ENCODE measurements around the gene DDX4. TPM values are rescaled to one million over a fixed set of nuclear protein-coding genes. Genes with fewer than 3 reads are reported as not detected.

Gene DDX4
- total RNA-seq, 1 experiment from 2014 or later, result not detected

DNA sequence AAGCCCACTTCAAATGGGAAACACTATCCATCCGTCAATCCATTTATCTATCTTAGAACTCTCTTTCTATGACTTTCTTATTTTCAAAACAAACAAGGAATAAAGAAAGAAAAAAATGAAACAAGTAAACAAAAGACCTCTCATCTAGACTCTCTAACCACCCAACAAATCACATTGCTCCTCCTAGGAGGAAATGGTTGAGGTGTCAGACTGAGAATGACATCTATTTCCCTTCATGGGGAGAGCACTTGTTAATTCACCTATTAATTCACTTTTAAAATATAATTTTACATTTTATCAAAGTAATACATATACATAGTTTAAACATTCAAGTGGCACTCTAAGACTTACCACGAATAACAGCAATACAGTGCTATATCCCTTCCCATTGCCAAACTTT, 110.9 kb downstream of the DDX4 start:
- POLR2A ChIA-PET (ENCODE audit: low non-redundant PET), result no interaction called here
- H3K36me3 ChIP-seq (ENCODE audit: insufficient read depth, low read length, poor library complexity, severe bottlenecking), result no peaks in the 10 kb centered on the region
- no peak overlapping the region for H3K4me3 ChIP-seq (ENCODE audit: low read depth, low read length, poor library complexity, severe bottlenecking)
- DNase-seq (ENCODE audit: low spot score), result no peak
- H3K4me1 ChIP-seq (ENCODE audit: insufficient read depth, low read length, poor library complexity, severe bottlenecking), result no peaks in the 10 kb centered on the region
- CTCF ChIA-PET, result no interaction called here
- H3K9me3 ChIP-seq (ENCODE audit: low read depth, low read length, poor library complexity, severe bottlenecking), result no peaks in the 10 kb centered on the region
- H3K27ac ChIP-seq (ENCODE audit: low read depth, low read length, poor library complexity, severe bottlenecking), result no peak overlapping the region
- H3K27me3 ChIP-seq (replicated peaks; ENCODE audit: insufficient read depth, low read depth, low read length, poor library complexity), result no peaks in the 10 kb centered on the region
- TF ChIP-seq, protein P1, sequence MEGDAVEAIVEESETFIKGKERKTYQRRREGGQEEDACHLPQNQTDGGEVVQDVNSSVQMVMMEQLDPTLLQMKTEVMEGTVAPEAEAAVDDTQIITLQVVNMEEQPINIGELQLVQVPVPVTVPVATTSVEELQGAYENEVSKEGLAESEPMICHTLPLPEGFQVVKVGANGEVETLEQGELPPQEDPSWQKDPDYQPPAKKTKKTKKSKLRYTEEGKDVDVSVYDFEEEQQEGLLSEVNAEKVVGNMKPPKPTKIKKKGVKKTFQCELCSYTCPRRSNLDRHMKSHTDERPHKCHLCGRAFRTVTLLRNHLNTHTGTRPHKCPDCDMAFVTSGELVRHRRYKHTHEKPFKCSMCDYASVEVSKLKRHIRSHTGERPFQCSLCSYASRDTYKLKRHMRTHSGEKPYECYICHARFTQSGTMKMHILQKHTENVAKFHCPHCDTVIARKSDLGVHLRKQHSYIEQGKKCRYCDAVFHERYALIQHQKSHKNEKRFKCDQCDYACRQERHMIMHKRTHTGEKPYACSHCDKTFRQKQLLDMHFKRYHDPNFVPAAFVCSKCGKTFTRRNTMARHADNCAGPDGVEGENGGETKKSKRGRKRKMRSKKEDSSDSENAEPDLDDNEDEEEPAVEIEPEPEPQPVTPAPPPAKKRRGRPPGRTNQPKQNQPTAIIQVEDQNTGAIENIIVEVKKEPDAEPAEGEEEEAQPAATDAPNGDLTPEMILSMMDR (conservative IDR thresholded peaks at IDR 0.05; ENCODE audit: low read depth, low read length), result no peak
- no peak for TF ChIP-seq EZH2 (IDR thresholded peaks at IDR 0.05; ENCODE audit: borderline replicate concordance, low read depth, low read length, poor library complexity, severe bottlenecking)
- intact Hi-C loops (cut with micrococcal nuclease; ENCODE audit: unreplicated experiment), result no loop called here
- no TSS peak for BruUV-seq (replicated peaks)

DNA sequence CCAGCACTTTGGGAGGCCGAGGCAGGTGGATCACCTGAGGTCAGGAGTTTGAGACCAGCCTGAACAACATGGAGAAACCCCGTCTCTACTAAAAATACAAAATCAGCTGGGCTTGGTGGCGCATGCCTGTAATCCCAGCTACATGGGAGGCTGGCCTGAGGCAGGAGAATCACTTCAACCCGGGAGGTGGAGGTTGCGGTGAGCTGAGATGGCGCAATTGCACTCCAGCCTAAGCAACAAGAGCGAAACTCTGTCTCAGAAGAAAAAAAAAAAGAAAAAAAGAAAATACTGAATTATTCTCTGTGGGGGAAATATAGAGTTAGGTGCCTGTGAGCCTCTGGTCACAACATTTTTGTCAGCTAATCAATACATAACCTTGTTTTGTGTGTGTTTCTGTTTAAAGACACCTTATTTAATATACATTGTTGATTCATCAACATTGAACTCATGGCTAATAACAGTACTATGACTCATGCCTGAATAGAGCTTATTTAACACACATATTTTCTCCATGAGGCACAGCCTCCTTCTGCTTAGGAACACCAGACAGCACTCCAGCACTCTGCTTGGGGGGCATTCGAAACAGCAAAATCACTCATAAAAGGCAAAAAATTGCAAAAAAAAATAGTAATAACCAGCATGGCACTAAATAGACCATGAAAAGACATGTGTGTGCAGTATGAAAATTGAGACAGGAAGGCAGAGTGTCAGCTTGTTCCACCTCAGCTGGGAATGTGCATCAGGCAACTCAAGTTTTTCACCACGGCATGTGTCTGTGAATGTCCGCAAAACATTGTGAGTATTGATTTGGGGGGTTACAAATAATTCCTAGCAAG, 113.2 kb downstream of the DDX4 start, which contains the start of gene IL31RA:
TSS of gene IL31RA (plus strand) at position 519 of the 836 bp plus-strand sequence. CDS start at position 733, 214 bp downstream.
- BruUV-seq (replicated peaks), result no TSS peak
- H3K36me3 ChIP-seq (ENCODE audit: insufficient read depth, low read length, poor library complexity, severe bottlenecking), result no peaks in the 10 kb centered on the region
- H3K4me1 ChIP-seq (ENCODE audit: insufficient read depth, low read length, poor library complexity, severe bottlenecking), result no peaks in the 10 kb centered on the region
- H3K9me3 ChIP-seq (ENCODE audit: low read depth, low read length, poor library complexity, severe bottlenecking), result no peaks in the 10 kb centered on the region
- ChIA-PET POLR2A (ENCODE audit: low non-redundant PET) (no interaction called here), CTCF (no interaction called here)
- H3K4me3 ChIP-seq (ENCODE audit: low read depth, low read length, poor library complexity, severe bottlenecking), result no peak within 1 kb of the TSS
- TF ChIP-seq EZH2 (IDR thresholded peaks at IDR 0.05; ENCODE audit: borderline replicate concordance, low read depth, low read length, poor library complexity, severe bottlenecking), result no peak
- TF ChIP-seq, protein P1 (conservative IDR thresholded peaks at IDR 0.05; ENCODE audit: low read depth, low read length), result no peak
- no peak within 1 kb of the TSS for H3K27ac ChIP-seq (ENCODE audit: low read depth, low read length, poor library complexity, severe bottlenecking)
- intact Hi-C loops (cut with micrococcal nuclease; ENCODE audit: unreplicated experiment), result no loop called here
- peak; percentile 29 for DNase-seq (ENCODE audit: low spot score)
- no peaks in the 10 kb centered on the region for H3K27me3 ChIP-seq (replicated peaks; ENCODE audit: insufficient read depth, low read depth, low read length, poor library complexity)

DNA sequence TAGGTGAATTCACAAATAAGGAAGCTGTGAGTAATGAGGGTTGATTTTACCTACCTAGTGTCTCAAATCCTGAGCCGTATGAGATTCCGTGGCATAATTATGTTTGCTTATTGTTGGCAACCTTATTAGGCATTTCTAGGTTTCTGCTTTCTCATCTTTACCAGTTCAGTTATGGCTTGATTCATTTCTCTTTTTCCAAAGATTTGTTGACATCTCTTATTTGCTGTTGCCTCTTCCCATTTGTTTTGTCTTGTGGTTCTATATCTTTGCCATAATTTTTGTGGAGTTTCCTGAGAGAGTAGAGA, 113.8 kb downstream of the DDX4 start:
- no peaks in the 10 kb centered on the region for H3K4me1 ChIP-seq (ENCODE audit: insufficient read depth, low read length, poor library complexity, severe bottlenecking)
- intact Hi-C loops (cut with micrococcal nuclease; ENCODE audit: unreplicated experiment), result no loop called here
- TF ChIP-seq, protein P1 (conservative IDR thresholded peaks at IDR 0.05; ENCODE audit: low read depth, low read length), result no peak
- no peak for TF ChIP-seq EZH2 (IDR thresholded peaks at IDR 0.05; ENCODE audit: borderline replicate concordance, low read depth, low read length, poor library complexity, severe bottlenecking)
- CTCF ChIA-PET, result no interaction called here
- H3K36me3 ChIP-seq (ENCODE audit: insufficient read depth, low read length, poor library complexity, severe bottlenecking), result no peaks in the 10 kb centered on the region
- no peak for DNase-seq (ENCODE audit: low spot score)
- POLR2A ChIA-PET (ENCODE audit: low non-redundant PET), result no interaction called here
- no TSS peak for BruUV-seq (replicated peaks)
- H3K27ac ChIP-seq (ENCODE audit: low read depth, low read length, poor library complexity, severe bottlenecking), result no peak overlapping the region
- no peaks in the 10 kb centered on the region for H3K27me3 ChIP-seq (replicated peaks; ENCODE audit: insufficient read depth, low read depth, low read length, poor library complexity)
- no peak overlapping the region for H3K4me3 ChIP-seq (ENCODE audit: low read depth, low read length, poor library complexity, severe bottlenecking)
- H3K9me3 ChIP-seq (ENCODE audit: low read depth, low read length, poor library complexity, severe bottlenecking), result no peaks in the 10 kb centered on the region

Data from A673 (cell line).